GM12865 (cell line): ENCODE measurements around the gene RBX1.

Experiments used
- DNase-seq: peaks from one replicate; pipeline ENCODE4 v3.0.0; 2010; ENCODE audit warnings: low read depth
- H3K4me3 ChIP-seq: 2 replicates; pipeline ENCODE4 v1.5.1; 2011; ENCODE audit warnings: mild to moderate bottlenecking, low read depth, low read length, control low read depth
- TF ChIP-seq, protein P1 (sequence below): IDR thresholded peaks from 2 replicates; pipeline ENCODE4 v1.5.1; 2011; ENCODE audit warnings: low read length, control low read depth, low read depth, inconsistent platforms; ENCODE audit not compliant: insufficient read depth; ENCODE audit errors: missing control alignments

RBX1 gene

DNA sequence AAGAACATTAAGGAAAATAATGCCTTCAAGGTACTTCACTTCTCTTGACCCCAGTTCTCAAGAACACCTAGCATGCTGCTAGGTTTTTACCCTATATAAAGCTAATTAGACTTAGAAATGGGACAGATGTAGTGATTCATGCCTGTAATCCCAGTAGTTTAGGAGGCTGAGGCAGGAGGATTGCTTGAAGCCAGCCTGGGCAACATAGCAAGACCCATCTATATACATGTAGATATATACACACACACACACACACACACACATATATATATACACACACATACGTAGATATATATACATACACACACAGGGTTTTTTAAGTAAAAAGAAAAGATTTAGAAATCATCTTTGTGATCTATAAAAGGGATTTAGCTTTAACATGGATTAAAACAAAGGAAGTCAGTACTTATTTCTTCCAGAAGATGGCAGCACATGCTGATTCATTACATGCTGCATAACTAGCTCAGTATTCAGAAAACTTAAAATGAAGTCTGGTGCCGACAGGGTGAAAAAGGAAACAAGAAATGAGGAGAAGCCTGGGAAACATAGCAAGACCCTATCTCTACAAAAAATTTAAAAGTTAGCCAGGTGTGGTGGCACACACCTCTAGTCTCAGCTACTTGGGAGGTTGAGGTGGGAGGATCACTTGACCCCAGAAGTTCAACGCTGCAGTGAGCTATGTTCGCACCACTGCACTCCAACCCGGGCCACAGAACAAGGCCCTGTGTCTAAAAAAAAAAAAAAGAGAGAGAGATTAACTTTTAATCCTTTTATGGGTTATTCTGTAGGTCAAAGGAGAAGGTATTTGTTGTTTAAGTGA lies 28.5 kb upstream of the RBX1 start:
- H3K4me3 ChIP-seq = no peak overlapping the region
- TF ChIP-seq, protein P1, sequence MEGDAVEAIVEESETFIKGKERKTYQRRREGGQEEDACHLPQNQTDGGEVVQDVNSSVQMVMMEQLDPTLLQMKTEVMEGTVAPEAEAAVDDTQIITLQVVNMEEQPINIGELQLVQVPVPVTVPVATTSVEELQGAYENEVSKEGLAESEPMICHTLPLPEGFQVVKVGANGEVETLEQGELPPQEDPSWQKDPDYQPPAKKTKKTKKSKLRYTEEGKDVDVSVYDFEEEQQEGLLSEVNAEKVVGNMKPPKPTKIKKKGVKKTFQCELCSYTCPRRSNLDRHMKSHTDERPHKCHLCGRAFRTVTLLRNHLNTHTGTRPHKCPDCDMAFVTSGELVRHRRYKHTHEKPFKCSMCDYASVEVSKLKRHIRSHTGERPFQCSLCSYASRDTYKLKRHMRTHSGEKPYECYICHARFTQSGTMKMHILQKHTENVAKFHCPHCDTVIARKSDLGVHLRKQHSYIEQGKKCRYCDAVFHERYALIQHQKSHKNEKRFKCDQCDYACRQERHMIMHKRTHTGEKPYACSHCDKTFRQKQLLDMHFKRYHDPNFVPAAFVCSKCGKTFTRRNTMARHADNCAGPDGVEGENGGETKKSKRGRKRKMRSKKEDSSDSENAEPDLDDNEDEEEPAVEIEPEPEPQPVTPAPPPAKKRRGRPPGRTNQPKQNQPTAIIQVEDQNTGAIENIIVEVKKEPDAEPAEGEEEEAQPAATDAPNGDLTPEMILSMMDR = peak; percentile 48
- peak; percentile 72 for DNase-seq

DNA sequence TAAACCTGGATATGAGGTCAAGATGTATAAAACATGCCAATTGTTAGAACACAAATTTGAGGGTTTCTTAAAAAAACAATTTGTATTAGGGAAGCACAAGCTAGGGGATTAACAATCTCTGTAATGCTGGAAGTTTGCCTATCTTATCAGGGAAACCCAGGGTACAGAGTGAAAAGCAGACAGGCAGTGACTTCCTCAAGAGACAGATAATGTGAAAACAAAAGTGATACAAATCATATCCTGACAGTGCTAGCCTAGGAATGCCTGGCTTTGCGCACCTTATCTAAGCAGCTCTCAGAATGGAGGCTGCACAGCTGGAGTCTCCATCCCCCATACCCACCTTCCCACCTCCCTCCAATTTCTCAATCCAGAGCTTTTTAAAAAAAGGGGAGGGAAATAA lies 22.5 kb upstream of the RBX1 start:
- DNase-seq = no peak
- TF ChIP-seq, protein P1 = no peak

DNA sequence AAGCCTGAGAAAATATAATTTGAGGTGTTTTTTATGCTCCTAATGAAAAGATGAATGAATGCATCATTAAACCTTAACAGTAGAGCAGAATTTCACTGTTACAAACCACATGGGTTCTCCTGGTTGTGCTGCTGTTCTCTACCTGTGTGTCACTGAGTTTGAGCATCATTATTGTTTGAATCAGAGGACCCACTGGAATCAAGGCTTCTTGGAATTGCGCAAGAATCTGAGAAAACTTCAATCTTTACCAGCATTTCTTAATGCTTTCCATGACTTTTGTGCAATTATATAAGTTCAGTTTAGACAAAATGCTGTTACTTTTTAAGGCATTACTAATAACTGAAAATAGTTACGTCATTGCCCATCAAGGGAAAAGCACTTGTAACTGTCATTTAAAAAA lies 18.8 kb upstream of the RBX1 start:
- TF ChIP-seq, protein P1 = no peak
- no peak overlapping the region for H3K4me3 ChIP-seq
- DNase-seq = no peak

More for the DNA sequence above, 22.5 kb upstream of the RBX1 start:
- no peak overlapping the region for H3K4me3 ChIP-seq

DNA sequence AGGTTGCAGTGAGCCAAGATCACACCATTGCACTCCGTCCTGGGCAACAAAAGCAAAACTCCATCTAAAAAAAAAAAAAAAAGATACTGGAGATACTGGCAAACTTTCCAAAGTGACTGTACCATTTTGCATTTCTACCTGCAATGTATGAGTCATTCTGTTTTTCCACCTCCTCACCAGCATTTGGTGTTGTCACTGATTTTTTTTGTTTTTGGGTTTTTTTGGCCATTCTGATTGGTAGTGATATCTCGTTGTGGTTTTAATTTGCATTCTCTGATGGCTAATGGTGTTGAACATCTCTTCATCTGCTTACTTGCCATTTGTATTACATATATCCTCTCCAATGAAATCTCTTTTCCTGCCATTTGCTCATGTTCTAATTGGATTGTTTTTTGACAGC lies 12.0 kb upstream of the RBX1 start:
- no peak overlapping the region for H3K4me3 ChIP-seq
- peak; percentile 3 for DNase-seq
- TF ChIP-seq, protein P1 = no peak

DNA sequence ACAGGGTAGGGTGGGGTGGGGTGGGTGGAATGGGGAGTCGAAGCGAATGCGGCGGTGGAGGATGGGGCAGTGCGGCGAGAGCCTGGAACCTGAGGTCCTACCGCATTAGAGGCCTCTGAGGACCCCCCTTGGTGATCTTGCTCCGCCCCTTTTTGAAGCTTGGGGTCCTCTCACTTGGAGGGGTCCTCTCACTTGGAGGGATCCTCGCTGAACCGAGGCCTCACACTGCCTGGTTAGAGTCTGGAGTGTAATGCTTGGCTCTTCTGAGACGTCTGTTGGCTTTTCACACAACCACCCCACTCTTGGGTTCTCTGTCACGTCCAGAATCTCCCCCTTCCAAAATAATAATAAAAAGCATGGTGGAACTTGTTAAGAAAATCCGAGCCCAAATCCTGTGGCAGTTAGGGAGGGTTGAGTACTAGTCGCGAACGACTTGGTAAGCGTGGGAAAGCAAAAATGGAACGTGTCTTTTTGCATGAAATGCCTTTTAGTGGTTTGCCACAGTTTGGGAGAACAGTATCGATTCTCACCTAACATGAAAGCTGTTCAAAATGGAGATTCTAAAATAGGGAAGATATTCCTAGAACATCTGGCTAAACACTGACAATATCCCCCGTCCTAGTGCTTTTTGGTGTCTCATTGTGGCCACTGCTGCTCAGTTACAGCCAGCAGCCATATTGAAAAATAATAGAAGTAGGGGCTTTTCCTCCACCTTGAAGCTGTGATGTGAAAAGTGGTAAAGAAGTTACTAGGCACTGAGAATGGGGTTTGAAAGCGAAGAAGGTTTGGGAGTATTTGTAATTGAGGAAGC lies 822 bp downstream of the RBX1 start:
- peak; percentile 48 for DNase-seq
- H3K4me3 ChIP-seq = peak overlapping the region; percentile 61
- TF ChIP-seq, protein P1 = no peak

DNA sequence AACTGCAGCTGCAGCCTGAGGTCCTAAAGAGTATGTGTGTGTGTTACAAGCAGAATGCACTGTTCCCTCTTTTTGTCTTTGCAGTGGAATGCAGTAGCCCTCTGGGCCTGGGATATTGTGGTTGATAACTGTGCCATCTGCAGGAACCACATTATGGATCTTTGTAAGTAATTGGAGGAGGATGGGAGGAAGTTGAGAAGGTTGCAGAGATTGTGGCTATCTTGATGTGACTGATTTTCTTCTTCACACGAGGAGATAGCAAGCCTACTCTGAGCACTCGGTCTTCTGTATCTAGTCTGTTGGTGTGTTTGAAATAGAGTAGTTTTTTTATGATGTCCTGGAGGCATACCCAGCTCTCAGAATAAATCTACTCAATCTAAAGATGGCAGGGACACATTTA lies 2.3 kb downstream of the RBX1 start:
- no peak for DNase-seq
- peak overlapping the region; percentile 61 for H3K4me3 ChIP-seq
- TF ChIP-seq, protein P1 = no peak

DNA sequence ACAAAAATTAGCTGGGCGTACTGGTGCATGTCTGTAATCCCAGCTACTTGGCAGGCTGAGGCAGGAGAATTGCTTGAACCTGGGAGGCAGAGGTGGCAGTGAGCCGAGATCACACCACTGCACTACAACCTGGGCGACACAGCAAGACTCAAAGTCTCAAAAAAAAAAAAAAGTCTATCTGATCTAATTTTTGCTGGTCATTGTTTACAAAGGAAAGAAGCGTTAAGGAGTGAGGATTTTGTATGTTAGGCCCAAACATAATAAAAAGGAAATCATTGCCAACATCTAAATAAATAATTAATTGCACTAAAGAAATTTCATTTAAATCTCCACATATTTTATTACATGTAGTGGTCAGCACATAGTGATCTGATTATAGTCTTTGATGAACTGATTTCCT lies 2.9 kb downstream of the RBX1 start:
- no peak overlapping the region for H3K4me3 ChIP-seq
- no peak for DNase-seq
- TF ChIP-seq, protein P1 = no peak
